SK-N-SH (cell line): ENCODE data around the gene PAN3. TPM values are rescaled to one million over a fixed set of nuclear protein-coding genes. Genes with fewer than 3 reads are reported as not detected.

ENCODE experiments used
- CTCF ChIA-PET: fragments of 300-600, 350-600 bp; formaldehyde crosslinking; extraction: SDS; loops from one replicate; lab custom pipeline; 2021; lab: Yijun Ruan, JAX
- POLR2A ChIA-PET: fragments of 350-600 bp; sonication (Branson Sonifier 250); formaldehyde crosslinking; extraction: SDS; loops from one replicate; lab custom pipeline; 2020; ENCODE audit warnings: antibody characterized with exemption, inconsistent platforms; lab: Yijun Ruan, JAX
- DNase-seq: peaks from one replicate; pipeline ENCODE4 v3.0.0; 2012
- H2AFZ ChIP-seq: fragments of 200-600 bp; sonication (generic); 2 replicates; pipeline ENCODE4 v1.8.1; 2016; ENCODE audit warnings: antibody characterized with exemption, mild to moderate bottlenecking, low read depth
- H3F3A ChIP-seq: fragments of 200-600 bp; sonication (generic); replicated peaks from 2 replicates; pipeline ENCODE3; 2016; ENCODE audit warnings: antibody characterized with exemption, mild to moderate bottlenecking; ENCODE audit not compliant: insufficient read depth
- H3K27ac ChIP-seq, 2 experiments: fragments of 200-500 bp in 1 of 2; fragments of 200-600 bp in 1 of 2; sonication (Bioruptor generic) in 1 of 2; sonication (generic), shearing (Covaris generic) in 1 of 2; 2 replicates each; pipeline versions ENCODE4 v1.5.1 to v1.6.1; 2014 to 2016; ENCODE audit warnings: low read depth in 2 of 2, inconsistent platforms in 1 of 2, low read length in 1 of 2, mild to moderate bottlenecking in 1 of 2, mixed read lengths in 1 of 2
- H3K27me3 ChIP-seq: fragments of 200-600 bp; sonication (generic), shearing (Covaris generic); 2 replicates; pipeline ENCODE4 v1.6.1; 2016; ENCODE audit warnings: mixed run types; ENCODE audit not compliant: insufficient read depth
- H3K36me3 ChIP-seq, 2 experiments: fragments of 200-500 bp in 1 of 2; fragments of 200-600 bp in 1 of 2; sonication (Bioruptor generic) in 1 of 2; sonication (generic) in 1 of 2; replicated peaks in 1 of 2; 2 replicates each; pipeline versions ENCODE3 to v1.5.1; 2014 to 2016; ENCODE audit warnings: low read length in 1 of 2, mild to moderate bottlenecking in 1 of 2; ENCODE audit not compliant: insufficient read depth in 2 of 2, control insufficient read depth in 1 of 2
- H3K4me1 ChIP-seq, 2 experiments: fragments of 200-500 bp in 1 of 2; fragments of 200-600 bp in 1 of 2; sonication (Bioruptor generic) in 1 of 2; sonication (generic), shearing (Covaris generic) in 1 of 2; 2 replicates each; pipeline versions ENCODE4 v1.5.1 to v1.6.1; 2014 to 2016; ENCODE audit warnings: low read depth in 1 of 2, low read length in 1 of 2, mixed run types in 1 of 2; ENCODE audit not compliant: insufficient read depth in 2 of 2, control insufficient read depth in 1 of 2
- H3K4me2 ChIP-seq: fragments of 200-600 bp; sonication (generic), shearing (Covaris generic); 2 replicates; pipeline ENCODE4 v1.6.1; 2017; ENCODE audit warnings: mixed run types
- H3K4me3 ChIP-seq, 2 experiments: fragments of 200-500 bp in 1 of 2; fragments of 200-600 bp in 1 of 2; sonication (Bioruptor generic) in 1 of 2; sonication (generic), shearing (Covaris generic) in 1 of 2; 2 replicates each; pipeline versions ENCODE4 v1.5.1 to v1.8.1; 2014 to 2016; ENCODE audit warnings: low read depth in 2 of 2, inconsistent platforms in 1 of 2, low read length in 1 of 2, mild to moderate bottlenecking in 1 of 2, mixed read lengths in 1 of 2, moderate library complexity in 1 of 2
- H3K79me2 ChIP-seq: fragments of 200-600 bp; sonication (generic); 2 replicates; pipeline ENCODE4 v1.8.1; 2017; ENCODE audit warnings: mild to moderate bottlenecking; ENCODE audit not compliant: insufficient read depth
- H3K9ac ChIP-seq: fragments of 200-600 bp; sonication (generic); 2 replicates; pipeline ENCODE4 v1.6.1; 2017; ENCODE audit warnings: mixed run types
- H3K9me2 ChIP-seq: fragments of 200-600 bp; sonication (generic); 2 replicates; pipeline ENCODE4 v1.6.1; 2017; ENCODE audit warnings: mixed run types
- H3K9me3 ChIP-seq: fragments of 200-600 bp; sonication (generic); 2 replicates; pipeline ENCODE4 v1.6.1; 2017; ENCODE audit warnings: mixed run types, mild to moderate bottlenecking, moderate library complexity
- H4K20me1 ChIP-seq: fragments of 200-600 bp; sonication (generic); 2 replicates; pipeline ENCODE4 v1.6.1; 2017; ENCODE audit warnings: mild to moderate bottlenecking, mixed run types; ENCODE audit not compliant: insufficient read depth
- CHD2 ChIP-seq: fragments of 150-350 bp; IDR thresholded peaks from 2 replicates; pipeline ENCODE4 v1.6.1; 2018; ENCODE audit warnings: low read length; ENCODE audit not compliant: partially characterized antibody
- CTCF ChIP-seq: fragments of 200-600 bp; sonication (generic); IDR thresholded peaks from 2 replicates; pipeline ENCODE4 v1.6.1; 2017; ENCODE audit warnings: antibody characterized with exemption, mild to moderate bottlenecking, moderate library complexity
- ELF1 ChIP-seq: IDR thresholded peaks from 2 replicates; pipeline ENCODE4 v1.4.0; 2012
- EP300 ChIP-seq, 2 experiments: IDR thresholded peaks; 2 replicates each; pipeline versions ENCODE4 v1.4.0 to v1.6.1; 2012; ENCODE audit warnings: borderline replicate concordance in 1 of 2, low read depth in 1 of 2, low read length in 1 of 2
- EZH2phosphoT487 ChIP-seq: fragments of 200-600 bp; sonication (generic); IDR thresholded peaks from 2 replicates; pipeline ENCODE4 v1.6.1; 2017; ENCODE audit warnings: low read depth, mixed run types, mild to moderate bottlenecking, antibody characterized with exemption, moderate library complexity, borderline replicate concordance
- FOSL2 ChIP-seq: IDR thresholded peaks from 2 replicates; pipeline ENCODE4 v1.4.0; 2012; ENCODE audit warnings: low read depth, mild to moderate bottlenecking, moderate library complexity, borderline replicate concordance
- FOXM1 ChIP-seq: IDR thresholded peaks from 2 replicates; pipeline ENCODE4 v1.4.0; 2012; ENCODE audit warnings: low read depth, mild to moderate bottlenecking
- GABPA ChIP-seq: IDR thresholded peaks from 2 replicates; pipeline ENCODE4 v1.4.0; 2012; ENCODE audit warnings: low read depth, mild to moderate bottlenecking
- GATA2 ChIP-seq: sonication (generic); formaldehyde crosslinking; IDR thresholded peaks from 2 replicates; pipeline ENCODE4 v1.5.0; 2020; ENCODE audit warnings: mild to moderate bottlenecking, missing genetic modification reagents
- JUND ChIP-seq: IDR thresholded peaks from 2 replicates; pipeline ENCODE4 v1.4.0; 2012
- MEF2A ChIP-seq: IDR thresholded peaks from 2 replicates; pipeline ENCODE4 v1.4.0; 2012; ENCODE audit warnings: low read depth, borderline replicate concordance
- MXI1 ChIP-seq: IDR thresholded peaks from 2 replicates; pipeline ENCODE4 v1.6.1; 2012; ENCODE audit warnings: mild to moderate bottlenecking, low read depth, low read length, improper control_type of control experiment
- NRF1 ChIP-seq: IDR thresholded peaks from 2 replicates; pipeline ENCODE4 v1.6.1; 2012; ENCODE audit warnings: low read depth, mild to moderate bottlenecking, low read length
- RAD21 ChIP-seq: IDR thresholded peaks from 2 replicates; pipeline ENCODE4 v1.6.1; 2012; ENCODE audit warnings: mild to moderate bottlenecking, low read length
- RCOR1 ChIP-seq: fragments of 150-350 bp; IDR thresholded peaks from 2 replicates; pipeline ENCODE4 v1.6.1; 2017; ENCODE audit warnings: antibody characterized with exemption, low read length
- RXRA ChIP-seq: IDR thresholded peaks from 2 replicates; pipeline ENCODE4 v1.4.0; 2012; ENCODE audit warnings: low read depth, mild to moderate bottlenecking, borderline replicate concordance
- SIN3A ChIP-seq: IDR thresholded peaks from 2 replicates; pipeline ENCODE4 v1.6.1; 2012; ENCODE audit warnings: low read depth, mild to moderate bottlenecking, low read length, moderate library complexity, borderline replicate concordance
- SMC3 ChIP-seq: IDR thresholded peaks from 2 replicates; pipeline ENCODE4 v1.6.1; 2012; ENCODE audit warnings: low read depth, low read length, improper control_type of control experiment
- TAF1 ChIP-seq: IDR thresholded peaks from 2 replicates; pipeline ENCODE4 v1.6.1; 2012; ENCODE audit warnings: low read depth, mild to moderate bottlenecking, low read length, moderate library complexity, borderline replicate concordance
- TCF12 ChIP-seq: IDR thresholded peaks from 2 replicates; pipeline ENCODE4 v1.4.0; 2012
- USF1 ChIP-seq: IDR thresholded peaks from 2 replicates; pipeline ENCODE4 v1.4.0; 2012; ENCODE audit warnings: low read depth, borderline replicate concordance
- USF2 ChIP-seq: fragments of 150-350 bp; IDR thresholded peaks from 2 replicates; pipeline ENCODE4 v1.6.1; 2017; ENCODE audit warnings: antibody characterized with exemption, low read length, low read depth, borderline replicate concordance
- YY1 ChIP-seq: IDR thresholded peaks from 2 replicates; pipeline ENCODE4 v1.4.0; 2012; ENCODE audit warnings: low read depth, mild to moderate bottlenecking
- ZBTB33 ChIP-seq: IDR thresholded peaks from 2 replicates; pipeline ENCODE4 v1.4.0; 2012; ENCODE audit warnings: low read depth, borderline replicate concordance
- WGBS: methylation state at CpG from one replicate; pipeline ENCODE4 v1.1.6; 2017; ENCODE audit warnings: low lambda C conversion rate; 5-methylcytosine and 5-hydroxymethylcytosine counted together
- polyA plus RNA-seq, 3 experiments: library from polyadenylated mRNA; depleted of rRNA; stranded (reverse); fragments of >200 nt; gene quantifications; 2 replicates each; pipeline ENCODE4 v1.2.3, GENCODE V29; 2012

Gene PAN3
- polyA plus RNA-seq, 1 of the 3 experiments (the other 2 are of a cell fraction): 6.4 TPM

DNA sequence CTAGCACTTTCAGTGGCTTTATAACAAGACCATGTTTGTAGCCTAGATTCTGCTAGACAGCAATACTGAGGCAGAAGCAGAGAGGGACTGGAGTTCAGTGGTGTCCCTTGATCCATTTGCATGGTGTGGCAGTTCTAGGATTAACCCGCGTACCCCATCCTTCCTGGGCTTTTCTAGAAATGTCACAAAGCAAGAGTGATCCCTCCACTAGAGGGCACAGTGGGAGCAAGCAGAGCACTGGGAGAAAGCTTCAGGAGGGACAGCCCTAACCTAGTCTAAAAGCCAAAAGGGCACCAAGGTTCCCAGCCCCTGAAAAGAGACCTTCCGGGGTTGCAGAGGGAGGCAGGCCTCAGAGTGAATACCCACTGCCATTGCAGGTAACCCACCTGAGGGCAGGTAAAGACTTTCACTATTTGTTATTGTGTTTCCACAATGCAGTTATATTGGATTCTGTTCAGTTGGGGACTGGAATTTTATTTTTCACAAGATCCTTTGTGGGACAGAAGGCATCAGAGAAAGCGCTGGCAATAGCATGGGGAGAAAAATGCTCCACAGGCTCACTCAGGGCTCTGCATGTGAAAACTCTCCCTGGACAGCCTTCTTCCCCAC lies 185.9 kb downstream of the PAN3 start (continued):
- TF ChIP-seq RAD21: peak; percentile 88
- no peak for TF ChIP-seq CHD2
- peak; percentile 83 for TF ChIP-seq SMC3
- TF ChIP-seq RXRA: no peak
- no peak for TF ChIP-seq FOXM1
- TF ChIP-seq MEF2A: no peak
- TF ChIP-seq EZH2phosphoT487: no peak
- TF ChIP-seq USF2: no peak
- no peak for TF ChIP-seq GABPA
- TF ChIP-seq MXI1: no peak
- no peak for TF ChIP-seq EP300 (IDR thresholded peaks at IDR 0.05; ENCODE audit: borderline replicate concordance in 1 of 2, low read depth in 1 of 2, low read length in 1 of 2)
- no peak for TF ChIP-seq ZBTB33
- no peak for TF ChIP-seq GATA2 (CRISPR knock-in tag)
- no peak for TF ChIP-seq SIN3A
- no peak for TF ChIP-seq TCF12
- TF ChIP-seq CTCF: peak; percentile 84
- no peak for TF ChIP-seq FOSL2

- Histone ChIP-seq H2AFZ (no peak overlapping the region), H3K27me3 (no peaks in the 10 kb centered on the region), H3F3A (no peaks in the 10 kb centered on the region), H3K9me2 (no peaks in the 10 kb centered on the region), H3K4me1 (peaks cover 10 to 11% of the 10 kb centered on the region in 2 experiments; a peak in 3 of 4 replicates), H3K79me2 (no peaks in the 10 kb centered on the region)
- POLR2A ChIA-PET: no interaction called here
- CTCF ChIA-PET: interaction anchor here (0.8 to 4.1 kb wide), 13 partner anchors 8 to 472 kb away, joined by 3 to 22 read pairs (median 5); no protein-coding TSS in a partner anchor
- no peak for DNase-seq
- 73% methylated on average over 2 of the region's 2 CpGs for WGBS
- TF ChIP-seq NRF1 (no peak), SIN3A (no peak), GABPA (no peak), RAD21 (no peak), JUND (no peak), ELF1 (no peak), RCOR1 (no peak), CHD2 (no peak), TAF1 (no peak), USF1 (no peak), USF2 (no peak), YY1 (no peak)
- TF ChIP-seq, all 33 proteins: peak for 0
- no peak overlapping the region for H3K4me2 ChIP-seq
- H3K27ac ChIP-seq: no peak overlapping the region
- no peaks in the 10 kb centered on the region for H3K9me3 ChIP-seq
- H3K36me3 ChIP-seq: no peaks in the 10 kb centered on the region
- H3K4me3 ChIP-seq: no peak overlapping the region
- no peak overlapping the region for H3K9ac ChIP-seq
- H4K20me1 ChIP-seq: no peaks in the 10 kb centered on the region
These were observed 186.7 kb downstream of the PAN3 start for GRCh38 chr13:28325022-28325421.
